Stimulated activated CD8-positive, alpha-beta memory T cell treated with anti-CD3 and anti-CD28 coated beads, Interleukin-2, amount 100 ng/mL, for 48 hours (primary cell): ENCODE measurements around the gene CSTPP1.

Experiments used
- DNase-seq, 2 donors: peaks; one replicate each; pipeline ENCODE4 v3.0.0-alpha.2; 2020; ENCODE audit warnings: low read depth in 2 of 2

Gene CSTPP1

DNA sequence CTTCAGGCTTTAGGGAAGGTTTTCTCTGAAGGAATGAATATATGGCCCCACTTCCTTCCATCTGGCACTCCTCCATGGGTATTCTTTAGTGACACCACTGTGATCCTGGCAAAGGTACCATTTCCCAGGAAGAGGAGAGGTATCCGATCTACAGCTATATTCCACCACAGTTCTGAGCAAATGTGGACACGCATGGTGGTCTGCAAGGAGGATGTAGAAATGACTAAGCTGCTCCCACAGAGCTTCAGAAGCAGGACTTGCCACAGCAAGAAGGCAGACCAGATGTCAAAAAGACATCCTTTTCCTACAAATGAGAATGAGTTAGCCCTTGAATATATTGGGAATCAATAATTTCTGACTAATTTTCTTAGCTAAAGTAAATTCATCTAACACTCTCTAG, 194.6 kb downstream of the CSTPP1 start:
- no peak for DNase-seq

DNA sequence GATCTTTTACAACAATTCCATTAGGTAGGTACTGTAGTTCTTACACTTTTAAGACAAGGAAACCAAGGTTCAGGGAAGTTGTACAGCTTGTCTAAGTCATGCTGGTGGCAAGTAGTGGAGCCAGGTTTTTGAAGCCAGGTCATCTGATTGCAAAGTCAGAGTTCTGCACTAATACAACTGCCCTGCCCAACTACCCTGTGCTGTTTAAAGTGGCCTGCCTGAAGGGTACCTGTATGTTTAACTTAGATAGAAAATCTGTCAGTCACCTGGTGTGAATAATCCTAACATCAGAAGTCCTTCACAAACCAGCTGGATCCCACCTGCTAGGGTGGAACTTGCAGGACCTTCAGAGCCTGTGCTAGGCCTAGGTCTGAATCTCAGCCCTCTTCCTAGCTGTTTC, 195.9 kb downstream of the CSTPP1 start:
- no peak for DNase-seq

DNA sequence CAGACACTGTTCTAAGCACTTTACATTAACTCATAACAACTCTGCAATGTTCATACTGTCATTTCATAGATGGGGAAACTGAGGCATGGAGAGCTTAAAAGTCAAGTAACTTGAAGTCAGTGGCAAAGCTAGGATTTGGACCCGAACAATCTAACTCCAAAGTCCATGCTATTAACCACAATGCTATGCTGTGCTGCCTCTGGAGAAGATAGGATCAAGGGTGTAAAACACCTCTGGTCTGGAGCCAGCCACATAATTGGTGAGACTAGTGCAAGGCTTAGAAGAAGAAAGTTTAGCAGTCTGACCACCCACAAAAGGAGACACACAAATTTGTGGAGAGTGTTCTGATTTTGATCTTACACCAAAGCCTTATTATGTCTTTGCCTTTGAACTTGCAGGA, 196.4 kb downstream of the CSTPP1 start:
- DNase-seq = no peak

DNA sequence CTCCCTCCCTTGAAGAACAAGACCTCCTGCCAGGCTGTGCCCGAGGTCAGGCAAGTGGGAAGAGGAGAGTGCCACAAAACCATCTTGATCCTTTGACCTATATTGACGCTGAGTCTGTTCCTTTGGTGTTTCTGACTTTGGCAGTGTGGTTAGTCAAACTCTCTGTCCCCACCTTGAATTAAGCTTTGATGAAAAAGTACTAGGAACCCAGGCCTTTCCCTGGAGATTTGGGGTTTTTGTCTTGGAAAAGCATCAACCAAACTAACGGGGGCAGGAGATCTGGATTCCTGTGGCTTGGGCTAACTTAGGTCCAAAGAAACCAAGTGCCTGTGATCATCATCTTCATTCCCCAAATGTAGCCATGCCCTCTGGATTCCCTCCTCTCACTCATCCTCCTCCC, 199.8 kb downstream of the CSTPP1 start:
- DNase-seq = no peak

DNA sequence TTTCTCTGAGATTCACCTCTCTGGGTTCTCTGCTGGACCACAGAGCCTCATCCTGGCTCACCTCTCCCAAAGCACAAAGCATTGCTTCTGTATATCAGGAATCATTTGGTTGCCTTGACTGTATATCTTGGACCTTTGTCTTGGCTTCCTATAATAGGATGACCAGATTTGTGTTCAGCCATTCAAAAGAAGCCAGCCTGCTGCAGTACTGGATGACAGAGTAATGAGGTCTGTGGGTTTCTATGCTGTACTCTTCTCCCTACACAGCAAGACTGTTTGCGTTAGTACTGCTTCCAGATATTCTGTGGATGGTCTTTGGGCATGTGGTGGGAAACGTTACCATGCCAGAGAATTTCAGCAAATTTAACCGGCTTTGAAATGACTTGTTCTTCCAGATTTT, 200.4 kb downstream of the CSTPP1 start:
- DNase-seq = no peak

DNA sequence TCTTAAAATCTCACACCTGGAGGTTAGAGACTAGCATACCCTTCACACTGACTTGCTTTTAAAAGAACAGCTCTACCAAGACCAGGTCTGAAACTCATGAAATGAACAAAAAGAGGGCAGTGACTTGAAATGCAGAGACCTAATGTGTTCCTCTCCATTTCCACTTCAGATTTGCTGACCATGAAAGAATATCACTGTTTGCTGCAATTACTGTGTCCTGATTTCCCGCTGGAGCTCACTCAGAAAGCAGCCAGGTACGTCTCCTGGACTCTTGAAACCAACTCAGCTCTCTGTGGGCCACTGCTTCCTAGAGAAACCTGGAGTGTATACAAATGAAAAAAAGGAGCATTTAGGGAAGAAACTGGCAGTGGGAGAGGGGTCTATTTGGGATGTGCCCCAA, 200.9 kb downstream of the CSTPP1 start:
- DNase-seq = no peak

DNA sequence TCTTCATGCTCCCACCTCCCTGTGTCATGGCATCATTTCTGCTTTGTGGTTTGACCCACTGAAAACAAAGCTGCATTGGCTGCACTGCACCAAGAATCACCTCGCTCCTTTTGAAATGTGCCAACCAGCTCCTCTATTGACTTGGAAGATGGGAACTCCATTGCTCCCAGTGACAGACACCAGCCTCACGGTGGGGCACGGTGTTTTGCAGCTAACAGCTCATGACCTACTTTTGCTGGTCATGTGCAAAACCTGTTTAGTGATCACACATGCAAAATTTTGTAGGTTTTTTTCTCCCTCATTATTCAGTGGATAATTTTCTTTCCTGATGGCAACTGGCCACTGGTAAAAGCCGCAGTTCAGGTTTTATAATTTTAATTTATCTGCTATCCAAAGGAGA, 203.3 kb downstream of the CSTPP1 start:
- no peak for DNase-seq

DNA sequence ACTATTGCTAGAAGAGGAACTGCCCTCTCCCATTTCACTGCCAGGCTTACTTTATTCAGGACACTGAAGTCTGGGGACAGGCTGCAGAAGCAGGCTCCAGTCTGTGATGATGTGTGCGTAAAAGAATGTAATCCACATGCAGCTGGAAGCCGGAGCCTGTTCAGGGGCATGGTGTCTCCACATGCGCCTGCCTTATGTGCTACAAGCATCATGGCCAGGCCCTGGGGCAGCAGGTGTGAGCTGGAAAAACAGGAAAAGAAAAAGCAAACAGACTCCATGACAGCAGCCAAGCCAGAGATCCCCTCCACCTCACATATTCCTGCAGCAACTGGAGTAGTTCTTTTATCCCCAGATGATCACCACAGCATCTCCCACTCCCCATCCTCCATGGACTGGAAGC, 206.8 kb downstream of the CSTPP1 start:
- DNase-seq = no peak

DNA sequence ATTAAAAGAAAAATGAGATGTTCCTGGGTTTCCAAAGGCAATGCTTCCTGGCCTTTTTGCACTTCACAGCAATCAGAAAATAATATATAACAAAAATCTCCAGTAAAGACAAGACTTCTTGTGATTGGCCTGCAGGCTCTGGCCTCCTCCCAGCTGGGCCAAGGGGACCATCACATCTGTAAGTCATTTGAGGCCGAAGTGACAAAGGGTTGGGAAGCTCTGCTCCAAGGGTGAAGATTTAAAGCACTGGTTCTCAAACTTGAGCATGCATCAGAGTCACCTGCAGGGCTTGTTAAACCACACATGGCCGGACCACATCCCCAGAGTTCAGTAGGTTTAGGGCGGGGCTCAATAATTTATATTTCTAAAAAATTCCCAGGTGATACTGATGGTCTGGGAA, 208.0 kb downstream of the CSTPP1 start:
- DNase-seq = no peak

DNA sequence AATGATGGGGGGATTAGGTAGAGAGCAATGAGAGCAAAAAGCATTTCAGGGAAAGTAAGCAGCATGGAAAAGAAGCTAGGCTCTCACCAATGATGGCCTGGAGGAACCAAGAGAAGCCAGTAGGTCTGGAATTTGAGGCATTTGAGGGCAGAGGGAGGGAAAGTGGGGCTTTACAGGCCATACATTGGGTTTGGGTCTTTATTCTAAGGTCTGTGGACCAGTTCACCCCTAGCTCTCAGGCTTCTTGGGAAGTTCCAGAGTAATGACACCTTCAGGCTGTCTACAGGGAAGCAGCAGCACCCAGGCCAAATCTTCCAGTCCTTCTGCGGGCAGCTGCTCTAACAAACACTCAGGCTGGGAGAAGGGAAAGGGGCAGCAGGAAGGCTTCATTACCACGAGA, 210.7 kb downstream of the CSTPP1 start:
- DNase-seq = no peak

DNA sequence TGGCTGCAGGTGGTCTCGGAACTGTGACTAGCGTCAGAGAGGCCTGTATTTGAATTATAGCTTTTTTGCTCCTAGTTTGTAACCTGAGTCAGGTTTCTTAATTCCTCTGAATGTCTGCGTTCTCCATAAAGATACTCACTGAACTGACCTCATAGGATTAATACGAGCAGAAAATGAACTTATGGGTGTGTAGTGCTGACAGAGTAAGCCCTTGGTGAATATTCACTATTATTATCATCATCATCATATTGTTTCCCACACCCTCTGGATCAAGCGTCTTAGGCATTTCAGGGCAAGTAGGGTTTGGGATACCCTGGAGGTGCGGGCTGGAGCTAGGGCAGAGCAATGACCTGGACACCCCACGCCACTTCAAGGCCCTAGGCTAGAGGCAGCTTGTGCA, 211.1 kb downstream of the CSTPP1 start:
- no peak for DNase-seq

DNA sequence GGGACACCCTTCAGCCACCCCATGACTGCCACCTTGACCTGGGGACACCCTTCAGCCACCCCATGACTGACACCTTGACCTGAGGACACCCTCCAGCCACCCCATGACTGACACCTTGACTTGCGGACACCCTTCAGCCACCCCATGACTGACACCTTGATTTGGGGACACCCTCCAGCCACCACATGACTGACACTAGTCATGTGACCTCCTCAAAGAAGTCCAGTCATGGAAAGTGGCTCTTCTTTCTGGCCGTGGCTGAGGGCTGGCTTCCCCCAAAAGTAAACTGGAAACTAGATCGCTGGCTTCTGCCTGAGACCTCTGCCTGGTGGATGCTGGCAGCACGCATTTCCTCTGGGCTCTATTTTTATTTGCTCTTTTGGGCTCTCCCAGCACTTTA, 211.7 kb downstream of the CSTPP1 start:
- DNase-seq = no peak

DNA sequence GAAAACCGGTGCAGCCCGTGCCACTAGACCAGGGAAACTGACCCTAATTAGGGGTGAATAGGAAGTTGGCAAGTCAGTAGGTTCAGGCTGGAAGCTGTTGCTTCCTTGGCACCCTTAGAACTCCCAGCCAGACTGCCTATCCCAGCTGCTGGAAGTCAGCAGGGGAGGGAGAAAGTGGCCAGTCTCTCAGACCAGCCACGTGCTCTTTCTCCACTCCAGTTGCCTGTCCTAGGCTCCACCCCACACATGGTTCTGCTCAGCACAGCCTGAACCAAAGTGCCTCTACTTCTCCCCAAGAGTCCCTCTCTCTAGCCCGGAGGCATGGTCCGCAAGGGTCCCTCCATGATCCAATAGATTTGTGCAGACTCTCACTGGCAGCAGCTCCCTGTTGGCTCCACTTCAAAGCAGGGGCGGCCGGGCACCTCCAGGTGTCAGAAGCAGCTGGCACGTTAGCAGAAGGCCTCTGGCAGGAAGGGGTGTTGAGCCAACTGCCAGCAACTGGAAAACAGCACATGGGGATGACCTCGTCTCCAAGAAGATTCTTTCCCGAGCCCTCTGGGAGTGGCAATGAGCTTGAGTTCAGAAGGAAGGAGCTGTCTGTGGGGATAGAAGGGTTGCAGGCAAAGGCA, 212.5 kb downstream of the CSTPP1 start:
- no peak for DNase-seq

DNA sequence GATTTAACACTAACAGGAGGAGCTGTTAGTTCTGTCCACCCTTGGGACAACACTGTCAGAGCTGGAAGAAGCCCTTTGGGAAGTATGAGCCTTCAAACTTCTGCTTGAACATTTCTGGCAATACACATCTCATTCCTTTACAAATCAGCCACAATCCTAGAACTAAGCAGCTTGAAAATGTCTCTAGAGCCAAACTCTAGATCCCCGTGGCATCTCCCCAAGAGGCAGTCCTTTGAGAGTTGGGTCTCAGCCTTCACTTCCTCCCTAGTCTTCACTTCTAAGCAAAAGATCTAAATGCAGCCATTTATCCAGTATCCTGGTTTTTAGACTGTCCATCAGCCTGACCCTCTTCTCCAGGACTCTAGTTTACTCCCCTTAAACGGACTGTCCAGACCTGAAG, 213.2 kb downstream of the CSTPP1 start:
- no peak for DNase-seq

DNA sequence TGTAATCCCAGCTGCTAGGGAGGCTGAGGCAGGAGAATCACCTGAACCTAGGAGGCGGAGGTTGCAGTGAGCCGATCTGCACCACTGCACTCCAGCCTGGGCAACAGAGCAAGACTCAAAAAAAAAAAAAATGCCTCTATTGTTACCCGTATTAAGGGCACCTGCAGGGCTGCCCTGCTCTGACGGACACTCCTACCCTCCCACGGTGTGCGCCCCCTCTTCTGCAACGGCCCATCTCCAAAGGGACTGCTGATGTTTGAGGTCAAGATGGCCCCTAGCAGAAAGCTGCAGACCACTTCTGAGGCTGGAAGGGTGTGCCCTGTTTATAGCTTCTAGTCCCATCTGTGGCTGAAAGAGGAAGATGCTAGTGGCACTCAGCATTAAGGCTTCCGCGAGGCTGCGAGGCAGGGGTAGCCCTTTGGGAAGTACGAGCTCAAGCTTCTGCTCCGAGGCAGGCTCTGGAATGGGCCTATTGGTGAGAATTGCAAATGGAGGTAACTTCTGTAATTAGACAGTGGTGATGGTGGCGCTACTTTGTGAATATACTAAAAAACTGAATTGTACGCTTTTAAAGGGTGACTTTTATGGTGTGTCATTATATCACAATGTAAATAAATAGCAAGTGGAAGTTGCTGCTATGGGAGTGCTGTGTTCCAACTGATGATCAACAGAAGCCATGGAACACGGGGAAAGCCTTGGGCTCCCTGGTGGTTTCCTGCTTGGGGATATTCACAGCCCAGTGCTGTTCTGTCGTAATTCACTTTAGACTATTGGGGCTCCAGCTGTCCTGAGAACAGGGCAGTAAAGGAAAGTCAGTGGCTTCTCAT, 215.8 kb downstream of the CSTPP1 start:
- DNase-seq = no peak

DNA sequence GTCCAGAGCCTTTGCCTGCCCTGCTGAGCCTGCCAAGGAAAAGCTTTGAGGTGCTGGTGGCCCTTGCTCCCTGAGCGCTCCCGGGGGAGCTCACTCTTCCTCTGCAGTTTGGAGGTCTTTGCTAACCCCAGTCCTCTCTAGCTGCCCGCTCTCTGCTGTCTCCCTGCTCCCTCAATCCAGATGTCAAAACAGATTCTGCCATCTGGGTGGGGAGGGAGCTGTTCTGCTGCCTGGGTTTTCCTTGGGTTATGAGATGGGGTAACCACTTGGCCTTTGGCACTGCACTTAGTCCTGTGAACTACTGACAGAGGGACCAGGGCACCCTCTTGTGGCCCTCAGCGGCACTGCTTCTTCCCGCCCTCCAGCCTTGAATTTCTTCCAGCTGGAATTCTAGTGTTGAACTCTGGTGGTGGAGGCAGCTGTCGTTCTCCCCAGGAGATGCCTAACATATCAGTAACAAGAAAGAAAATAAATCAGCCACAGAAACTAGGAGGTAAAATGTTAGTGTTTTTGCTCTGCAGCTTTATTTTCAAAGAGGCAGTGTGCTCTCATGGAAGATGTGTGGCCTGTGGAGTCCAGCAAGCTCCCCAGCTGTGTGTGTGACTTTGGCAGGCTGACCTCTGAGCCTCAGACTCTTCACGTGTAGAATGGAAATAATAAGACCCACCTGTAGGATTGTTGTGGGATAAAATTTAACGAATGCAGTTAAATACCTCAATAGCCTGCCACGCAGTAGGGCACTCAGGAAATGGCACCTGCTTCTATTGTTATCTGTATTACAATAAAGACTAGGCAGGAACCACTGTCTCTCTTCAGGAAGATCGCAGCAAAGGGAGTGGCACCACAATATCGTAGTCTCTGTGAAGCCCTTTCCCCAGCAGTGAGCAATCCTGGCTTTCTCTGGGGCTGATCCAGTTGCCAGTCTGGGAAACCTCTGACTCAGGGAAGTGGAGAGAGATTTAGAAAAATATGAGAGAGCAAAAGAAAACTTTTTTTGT, 216.7 kb downstream of the CSTPP1 start:
- DNase-seq = peak; percentile 21 to 43

DNA sequence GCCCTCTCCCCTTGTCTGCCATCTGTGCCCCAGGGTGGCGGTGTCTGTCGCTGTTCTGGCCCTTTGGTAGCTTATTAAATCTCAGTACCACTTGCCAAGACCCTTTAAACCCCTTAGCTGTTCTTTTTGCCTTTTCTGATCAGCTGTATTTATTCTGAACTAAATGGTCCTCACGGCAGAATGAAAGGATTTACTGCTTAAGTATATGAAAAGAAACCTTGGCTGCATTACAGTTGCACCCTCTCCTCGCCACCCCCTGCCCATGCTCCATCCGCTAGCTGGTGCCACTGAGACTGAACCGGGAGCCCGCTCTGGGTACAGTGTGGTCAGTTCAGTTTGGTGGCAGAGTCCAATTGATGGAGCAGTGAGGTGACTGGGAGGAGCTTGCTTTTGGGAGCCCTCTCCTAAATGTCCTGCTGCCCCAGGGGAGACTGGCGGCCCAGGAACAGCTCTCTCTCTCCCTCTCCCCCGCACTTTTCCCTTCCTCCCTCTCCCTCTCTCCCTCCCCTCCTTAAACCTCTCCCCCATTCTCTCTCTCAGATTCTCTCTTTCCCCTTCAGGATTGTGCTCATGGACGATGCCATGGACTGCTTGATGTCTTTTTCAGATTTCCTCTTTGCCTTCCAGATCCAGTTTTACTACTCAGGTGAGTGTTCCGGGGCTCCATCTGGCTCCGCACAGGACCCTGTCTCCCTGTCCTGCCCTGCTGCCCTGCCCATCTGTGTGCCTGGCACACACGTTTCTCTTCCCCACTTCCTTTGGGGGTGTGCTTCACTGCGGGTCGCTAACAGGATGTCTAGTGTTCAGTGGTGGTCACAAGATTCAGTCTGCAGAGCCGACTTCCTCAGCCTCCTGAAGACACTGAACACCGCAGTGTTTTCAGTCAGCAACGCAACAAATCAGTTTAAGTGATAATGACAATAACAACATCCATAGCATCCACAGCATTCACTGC, 218.3 kb downstream of the CSTPP1 start:
- DNase-seq = no peak

DNA sequence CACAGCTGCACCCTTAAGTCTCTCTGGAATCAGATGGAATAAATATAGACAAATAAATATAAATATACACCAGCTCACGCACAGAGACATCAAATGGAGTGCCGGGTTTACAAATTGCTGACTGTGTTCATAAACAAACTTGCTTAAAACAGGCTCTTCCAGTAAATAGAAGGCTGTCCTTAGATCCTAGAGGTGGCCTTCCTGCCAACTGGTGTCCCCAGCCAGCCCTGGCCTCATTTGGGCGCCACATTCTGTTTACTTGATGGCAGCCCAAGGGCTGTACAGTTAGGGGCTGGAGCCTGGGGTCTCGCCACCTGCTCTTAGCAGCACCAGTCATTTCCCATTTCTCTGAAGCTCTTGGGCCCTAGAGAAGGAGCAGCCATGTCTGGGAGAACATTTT, 219.3 kb downstream of the CSTPP1 start:
- no peak for DNase-seq

DNA sequence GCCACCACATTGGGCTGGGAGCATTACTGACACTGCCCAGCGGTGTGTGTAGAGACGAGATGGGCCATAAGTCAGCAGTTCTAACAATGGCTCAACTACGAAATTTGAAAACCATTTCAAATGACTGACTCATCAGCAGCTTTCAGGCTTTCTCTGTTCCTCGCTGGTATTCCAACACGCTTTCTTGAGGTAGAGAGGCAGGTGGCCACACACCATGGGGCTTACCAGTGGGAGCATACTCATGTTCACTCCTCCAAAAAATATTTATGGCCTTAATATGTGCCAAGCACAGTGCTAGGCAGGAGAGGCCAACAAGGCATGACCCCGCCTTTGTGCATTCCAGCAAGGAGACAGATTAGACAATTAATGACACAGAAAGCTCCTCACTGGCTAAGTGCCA, 219.8 kb downstream of the CSTPP1 start:
- DNase-seq = no peak

DNA sequence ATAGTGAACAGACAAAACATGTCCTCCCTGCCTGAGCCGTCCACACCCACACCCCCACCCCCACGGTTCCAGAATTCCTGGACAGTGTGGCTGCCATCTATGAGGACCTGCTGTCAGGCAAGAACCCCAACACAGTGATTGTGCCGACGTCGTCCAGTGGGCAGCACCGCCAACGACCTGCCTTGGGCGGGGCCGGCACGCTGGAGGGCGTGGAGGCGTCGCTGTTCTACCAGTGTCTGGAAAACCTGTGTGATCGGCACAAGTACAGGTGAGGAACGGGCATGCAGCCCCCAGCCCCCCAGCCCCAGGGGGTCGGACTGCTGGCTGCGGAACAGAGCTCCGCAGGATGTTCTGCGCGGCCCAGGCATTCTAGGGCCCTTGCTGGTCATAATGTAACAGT, 220.4 kb downstream of the CSTPP1 start:
- no peak for DNase-seq

DNA sequence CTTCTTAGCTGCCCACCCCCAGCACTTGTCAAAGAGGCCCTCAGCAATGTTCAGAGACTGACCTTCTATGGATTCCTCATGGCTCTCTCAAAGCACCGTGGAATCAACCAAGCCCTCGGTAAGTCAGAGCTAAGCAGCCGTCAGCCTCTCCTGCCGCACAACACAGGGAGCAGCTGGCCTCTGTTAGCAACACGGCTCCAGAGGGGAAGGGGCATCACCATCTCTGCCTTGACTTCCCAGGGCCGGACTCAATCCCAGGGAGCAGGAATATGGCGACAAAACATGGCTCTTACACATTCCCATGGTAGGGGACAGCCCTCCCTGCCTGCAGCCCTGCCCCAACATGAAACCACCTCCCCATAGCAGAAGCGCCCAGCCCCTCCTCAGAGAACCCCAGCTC, 221.2 kb downstream of the CSTPP1 start:
- DNase-seq = no peak
